HG03469 (cell line): ENCODE data around the gene NCKIPSD.
A peak's percentile ranks its signal among the peaks of the same experiment; 100 is the strongest.

Source experiments
- ATAC-seq: cut with Tn5 transposase; IDR thresholded peaks from one replicate; pipeline ENCODE4 v1.9.1; 2021; ENCODE audit warnings: mild to moderate bottlenecking, moderate library complexity, moderate number of reproducible peaks; ENCODE audit not compliant: unreplicated experiment

NCKIPSD gene

DNA sequence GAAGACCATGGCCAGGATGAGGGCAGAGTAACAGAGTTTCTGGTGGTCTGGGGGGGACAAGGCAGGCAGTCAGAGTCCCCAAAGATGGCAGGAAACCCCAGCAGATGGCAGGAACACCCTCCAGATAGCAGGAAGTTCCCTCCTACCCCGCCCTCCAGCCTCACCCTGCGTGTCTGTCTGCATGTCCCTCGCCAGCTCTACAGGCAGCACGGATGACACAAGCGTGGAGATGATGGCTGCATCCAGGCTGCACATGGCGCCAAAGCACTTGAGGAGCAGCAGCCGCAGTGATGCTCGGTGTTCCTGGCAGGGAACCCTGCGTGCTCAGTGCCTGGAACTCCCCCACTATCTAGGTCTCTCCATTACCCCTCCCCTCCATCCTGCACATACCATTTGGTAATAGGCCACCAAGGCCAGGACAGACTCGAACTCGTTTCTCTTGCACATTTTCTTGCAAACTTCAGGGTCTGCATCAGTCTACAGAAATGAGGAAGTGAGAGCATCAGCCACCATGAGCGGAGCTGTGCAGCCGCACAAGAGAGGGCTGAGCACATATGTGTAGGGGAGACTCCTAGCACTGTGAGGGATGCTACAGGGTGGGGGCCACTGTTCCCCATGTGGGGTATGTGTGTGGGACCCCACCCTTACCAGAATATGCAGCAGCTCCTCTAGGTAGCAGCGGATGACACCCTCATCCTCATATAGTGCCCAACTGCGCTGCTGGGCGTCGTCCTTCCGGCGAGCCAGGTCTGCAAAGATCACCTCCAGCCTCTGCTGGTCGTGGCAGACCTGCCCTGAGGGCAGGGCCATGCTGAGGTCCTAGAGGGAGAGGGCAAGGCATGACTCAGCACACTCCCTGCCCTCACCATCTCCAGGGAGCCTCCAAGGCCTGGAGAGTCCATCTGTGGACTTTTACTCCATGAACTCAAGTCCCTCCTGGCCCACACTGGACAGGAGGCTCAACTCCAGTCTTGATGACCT is 6.0 kb downstream of the NCKIPSD start:
- no peak for ATAC-seq

GRCh38 chr3:48678566-48679380 is 6.9 kb downstream of the NCKIPSD start:
- ATAC-seq, result no peak

- no peak for ATAC-seq
Observed at GRCh38 chr3:48678056-48678455, 7.7 kb downstream of the NCKIPSD start.

DNA sequence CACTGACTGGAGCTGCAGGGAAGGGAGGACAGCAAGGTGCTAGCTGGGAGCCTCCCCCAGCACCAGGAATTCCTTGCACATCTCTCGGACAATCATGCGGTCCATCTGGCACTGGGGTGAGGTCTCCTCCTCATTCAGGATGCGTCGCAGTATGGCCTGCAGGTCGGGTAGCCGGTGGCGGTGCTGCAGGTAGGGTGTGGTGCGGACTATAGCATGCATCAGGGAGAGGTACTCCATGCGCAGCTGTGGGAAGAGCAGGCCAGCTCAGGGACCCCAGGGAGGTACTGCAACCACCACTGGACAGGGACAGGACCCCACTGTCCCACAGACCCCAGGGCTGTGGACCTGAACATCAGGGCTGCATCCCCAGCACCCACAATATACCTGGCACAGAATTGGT is 11.2 kb downstream of the NCKIPSD start:
- no peak for ATAC-seq

DNA sequence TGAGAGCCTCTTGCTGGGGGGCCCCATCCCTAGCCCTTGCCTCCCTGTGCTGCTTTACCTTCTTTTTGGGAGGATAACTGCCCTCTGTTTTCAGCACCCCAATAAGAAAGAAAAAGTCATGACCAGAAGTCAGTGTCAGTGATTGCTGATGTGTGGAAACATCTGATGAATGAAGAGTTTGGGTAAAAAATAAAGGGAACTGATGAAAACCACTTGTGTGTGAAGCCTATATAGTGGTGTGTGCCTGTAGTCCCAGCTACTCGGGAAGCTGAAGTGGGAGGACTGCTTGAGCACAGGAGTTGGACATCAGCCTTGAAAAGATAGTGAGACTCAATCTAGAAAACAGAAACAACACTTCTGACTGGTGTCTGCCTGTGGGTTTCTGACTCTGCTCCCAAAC is 13.2 kb downstream of the NCKIPSD start:
- ATAC-seq, result no peak

DNA sequence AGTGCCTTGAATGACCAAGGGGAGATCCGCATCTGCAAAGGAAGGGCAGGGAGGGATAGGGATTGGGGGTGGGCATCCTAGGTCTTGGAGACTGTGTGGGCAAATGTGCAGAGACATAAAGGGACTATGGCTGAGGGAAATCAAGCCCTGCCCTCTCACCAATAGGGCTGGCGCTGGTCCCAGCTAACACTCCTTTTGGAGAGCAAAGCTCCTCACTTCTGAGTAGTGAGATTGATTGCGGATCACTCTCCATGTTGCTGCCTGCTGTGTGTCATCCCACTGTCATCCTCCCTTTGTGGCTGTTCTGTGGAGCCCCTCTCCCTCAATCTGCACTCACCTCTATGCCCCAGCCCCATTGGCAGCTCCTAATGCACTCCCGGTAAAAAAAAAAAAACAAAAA is 20.8 kb downstream of the NCKIPSD start:
- ATAC-seq, result no peak

- no peak for ATAC-seq
Observed at GRCh38 chr3:48664313-48664644, 21.4 kb downstream of the NCKIPSD start.

GRCh38 chr3:48663489-48664312 is 22.0 kb downstream of the NCKIPSD start:
- peak; percentile 72 for ATAC-seq

DNA sequence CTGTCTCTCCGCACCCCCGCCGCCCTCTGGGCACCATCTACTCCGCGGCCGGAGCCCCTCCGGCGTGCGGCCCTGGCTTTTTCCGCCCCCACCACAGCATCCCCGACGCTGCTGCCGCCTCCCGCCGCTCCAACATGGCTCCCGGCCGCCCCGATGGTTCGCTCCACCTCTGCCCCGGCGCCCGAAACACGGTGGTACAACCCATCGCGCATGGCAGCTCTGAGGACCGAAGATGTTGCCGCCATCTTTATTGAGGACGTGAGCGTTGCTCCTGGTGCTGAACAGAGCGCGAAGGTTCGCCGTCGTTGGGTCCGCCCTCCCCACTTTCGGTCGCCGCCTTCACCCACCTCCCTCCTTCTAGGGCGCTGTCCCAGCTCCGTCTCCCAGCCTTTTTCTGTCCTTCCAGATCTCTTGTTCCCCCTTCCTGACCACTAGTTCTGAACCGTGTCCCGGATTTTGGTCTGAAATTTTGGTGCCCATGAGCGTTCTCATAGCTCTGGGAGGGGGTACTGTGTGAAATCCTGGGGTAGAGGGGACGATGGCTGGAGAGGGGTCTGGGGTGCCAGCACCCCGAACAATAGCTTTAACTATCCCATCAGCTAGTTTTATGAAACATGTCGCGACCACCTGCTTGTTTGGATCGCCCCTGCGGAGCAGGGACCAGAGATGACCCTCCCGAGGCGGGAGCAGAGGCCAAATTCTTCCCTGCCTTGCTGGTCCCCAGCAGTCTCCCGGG is 22.8 kb downstream of the NCKIPSD start, which contains the start of gene CELSR3:
Gene CELSR3, minus strand, starts transcription at position 134 of the 736 bp plus-strand sequence. CDS start 252 bp downstream, outside the sequence.
- ATAC-seq, result no peak

- no peak for ATAC-seq
Observed at GRCh38 chr3:48662145-48662752, 23.5 kb downstream of the NCKIPSD start.

DNA sequence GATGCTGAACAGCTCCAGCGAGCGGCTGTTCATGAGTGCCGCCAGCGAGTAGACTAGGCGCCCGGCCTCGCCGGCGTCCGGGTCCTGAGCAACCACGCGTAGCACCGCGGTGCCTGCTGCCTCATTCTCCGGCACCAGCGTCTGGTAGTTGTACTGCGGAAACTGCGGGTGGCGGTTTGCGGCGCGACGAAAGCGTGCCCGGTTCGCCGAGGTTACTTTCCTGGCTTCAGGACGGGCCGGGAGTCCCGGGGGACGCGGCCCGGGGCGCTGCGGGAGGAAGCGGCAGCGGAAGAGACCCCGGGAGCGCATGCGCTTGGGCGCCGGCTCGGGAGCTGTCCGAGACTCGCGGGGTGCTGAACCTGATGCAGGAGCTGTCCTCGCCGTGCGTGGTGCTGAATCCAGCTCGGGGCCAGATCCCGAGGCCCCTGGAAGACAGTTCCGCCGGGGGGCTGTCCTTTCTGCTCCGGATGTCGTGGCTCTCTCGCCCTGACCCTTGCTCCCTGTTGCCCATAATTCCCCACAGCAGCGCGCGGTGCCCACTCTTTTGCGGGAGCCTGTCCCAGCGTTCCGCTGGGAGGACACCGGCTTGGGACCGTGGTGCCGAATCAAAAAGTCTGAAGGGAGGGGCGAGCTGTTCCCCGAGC is 24.1 kb downstream of the NCKIPSD start:
- no peak for ATAC-seq

GRCh38 chr3:48660800-48661400 is 24.8 kb downstream of the NCKIPSD start:
- no peak for ATAC-seq

DNA sequence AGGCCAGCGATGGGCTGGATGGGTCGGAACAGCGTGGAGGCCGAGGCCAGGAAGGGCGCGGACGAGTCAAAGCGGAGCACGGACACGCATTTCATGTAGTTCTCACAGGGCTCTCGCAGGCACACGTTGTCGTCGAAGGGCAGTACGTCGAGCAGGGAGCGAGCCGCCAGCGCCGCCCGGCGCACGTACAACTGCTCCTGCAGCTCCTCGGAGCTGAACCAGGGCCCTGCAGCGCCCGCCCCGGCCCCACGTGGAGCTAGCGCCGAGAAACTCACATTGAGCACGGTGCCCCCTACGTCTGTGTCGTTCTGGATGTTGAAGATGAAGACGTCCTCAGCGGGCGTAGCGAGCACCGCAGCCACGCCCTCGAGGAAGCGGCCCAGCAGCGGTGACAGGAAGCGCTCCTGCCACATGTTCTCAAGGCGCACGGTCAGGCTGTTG is 28.9 kb downstream of the NCKIPSD start:
- ATAC-seq, result no peak

- no peak for ATAC-seq
Observed at GRCh38 chr3:48656061-48656840, 29.5 kb downstream of the NCKIPSD start.

GRCh38 chr3:48655606-48656005 is 30.1 kb downstream of the NCKIPSD start:
- no peak for ATAC-seq

DNA sequence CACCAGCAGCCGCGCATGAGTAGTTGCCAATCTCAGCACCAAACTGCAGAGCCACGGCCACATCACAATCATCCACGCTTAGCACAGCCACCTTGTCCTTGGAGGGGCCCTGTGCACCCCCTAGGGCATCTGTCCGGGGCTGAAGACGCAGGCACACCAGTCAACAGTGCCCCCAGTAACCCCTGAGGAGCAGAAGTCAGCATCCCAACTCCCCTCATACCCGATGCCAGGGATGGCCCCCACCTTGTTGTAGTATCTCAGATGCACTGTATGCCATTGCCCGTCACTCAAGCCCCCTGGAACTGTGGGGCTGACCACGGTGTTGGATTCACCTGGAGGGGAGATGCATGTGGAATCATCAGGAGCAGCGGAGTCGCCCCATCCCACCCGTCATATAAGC is 30.7 kb downstream of the NCKIPSD start:
- no peak for ATAC-seq

DNA sequence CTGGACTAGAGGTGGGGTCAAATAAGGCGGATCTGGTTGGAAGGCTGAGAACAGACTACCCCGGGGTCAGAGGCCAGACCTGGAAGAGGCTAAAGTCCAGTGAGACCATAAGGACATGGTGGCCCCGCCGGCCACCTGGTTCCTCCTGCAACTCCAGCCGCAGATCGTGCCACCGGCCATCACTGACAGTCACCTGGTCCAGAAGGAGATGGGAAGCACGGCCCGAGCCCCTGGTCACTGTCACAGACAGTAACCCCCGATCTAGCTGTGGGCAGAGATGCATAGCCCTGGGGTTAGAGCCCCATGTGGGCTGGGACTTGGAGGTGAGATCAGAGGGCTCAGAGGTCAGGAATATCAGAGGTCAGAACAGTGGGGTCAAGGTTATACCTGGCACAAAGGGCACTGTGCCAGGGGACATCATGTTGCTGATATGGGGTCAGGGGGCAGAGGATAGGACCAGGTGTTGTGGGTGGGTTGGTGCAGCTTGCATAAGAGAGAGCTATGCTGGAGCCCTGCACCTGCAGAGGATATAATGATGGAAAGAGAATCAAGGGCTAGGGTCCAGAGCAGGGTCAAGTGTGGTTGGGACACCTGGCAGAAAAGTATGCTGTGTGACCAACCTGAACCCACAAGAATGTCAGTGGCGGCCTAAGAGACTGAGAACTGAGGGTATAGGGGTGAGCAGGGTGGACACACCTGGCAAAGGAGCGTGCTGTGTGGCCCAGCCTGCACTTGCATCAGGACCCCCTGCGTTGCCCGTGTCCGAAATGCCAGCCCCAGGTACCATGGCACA is 32.6 kb downstream of the NCKIPSD start:
- no peak for ATAC-seq
